Ishikawa (cell line): ENCODE results near the gene RAB26.

Experiments
- CEBPB ChIP-seq: IDR thresholded peaks from 2 replicates; pipeline ENCODE4 v1.6.1; 2012
- CREB1 ChIP-seq: IDR thresholded peaks from 2 replicates; pipeline ENCODE4 v1.6.1; 2012; ENCODE audit warnings: low read depth
- EGR1 ChIP-seq: IDR thresholded peaks from 2 replicates; pipeline ENCODE4 v1.6.1; 2012
- EP300 ChIP-seq: IDR thresholded peaks from 2 replicates; pipeline ENCODE4 v1.6.1; 2012; ENCODE audit warnings: borderline replicate concordance
- FOXM1 ChIP-seq: IDR thresholded peaks from 2 replicates; pipeline ENCODE4 v1.6.1; 2012; ENCODE audit warnings: low read depth, borderline replicate concordance
- MAX ChIP-seq: IDR thresholded peaks from 2 replicates; pipeline ENCODE4 v1.6.1; 2012
- NFIC ChIP-seq: IDR thresholded peaks from 2 replicates; pipeline ENCODE4 v1.6.1; 2012
- RAD21 ChIP-seq: IDR thresholded peaks from 2 replicates; pipeline ENCODE4 v1.6.1; 2012; ENCODE audit warnings: low read depth
- REST ChIP-seq: IDR thresholded peaks from 2 replicates; pipeline ENCODE4 v1.6.1; 2012; ENCODE audit warnings: low read depth, mild to moderate bottlenecking
- TAF1 ChIP-seq: IDR thresholded peaks from 2 replicates; pipeline ENCODE4 v1.6.1; 2012; ENCODE audit warnings: low read depth, mild to moderate bottlenecking
- TCF12 ChIP-seq: IDR thresholded peaks from 2 replicates; pipeline ENCODE4 v1.6.1; 2012; ENCODE audit warnings: low read depth
- TEAD4 ChIP-seq: IDR thresholded peaks from 2 replicates; pipeline ENCODE4 v1.6.1; 2012
- USF1 ChIP-seq: IDR thresholded peaks from 2 replicates; pipeline ENCODE4 v1.6.1; 2012
- YY1 ChIP-seq: IDR thresholded peaks from 2 replicates; pipeline ENCODE4 v1.6.1; 2012; ENCODE audit warnings: low read depth
- ZBTB7A ChIP-seq: IDR thresholded peaks from 2 replicates; pipeline ENCODE4 v1.6.1; 2012; ENCODE audit warnings: low read depth

RAB26 gene

GRCh38 chr16:2143878-2144485 is 4.4 kb upstream of the RAB26 start:
- TF ChIP-seq TCF12 (no peak), RAD21 (no peak), FOXM1 (no peak)

- no peak for TF ChIP-seq ZBTB7A
- no peak for TF ChIP-seq RAD21
- no peak for TF ChIP-seq MAX
- TF ChIP-seq EGR1: no peak
- TF ChIP-seq TAF1: no peak
- no peak for TF ChIP-seq CEBPB
- no peak for TF ChIP-seq REST
- no peak for TF ChIP-seq FOXM1
- no peak for TF ChIP-seq TCF12
- no peak for TF ChIP-seq NFIC
- no peak for TF ChIP-seq YY1
- TF ChIP-seq EP300: no peak
- no peak for TF ChIP-seq USF1
- no peak for TF ChIP-seq TEAD4
Measured at GRCh38 chr16:2145843-2146242, 2.6 kb upstream of the RAB26 start.

- TF ChIP-seq EP300 (no peak), RAD21 (no peak), ZBTB7A (no peak), TAF1 (no peak), MAX (no peak), CEBPB (no peak)
Measured at GRCh38 chr16:2147378-2147777, 1.0 kb upstream of the RAB26 start.

- TF ChIP-seq TCF12: peak; percentile 19; the same call in 1 of the 2 replicates
- peak; percentile 78 for TF ChIP-seq ZBTB7A
- TF ChIP-seq TAF1: no peak
- peak; percentile 44 for TF ChIP-seq MAX
Measured at GRCh38 chr16:2148714-2149629, 547 bp downstream of the RAB26 start.

- TF ChIP-seq RAD21 (no peak), USF1 (peak; percentile 14; the same call in 1 of the 2 replicates), TCF12 (0 out of 2 replicates have a peak, but pooled peaks have one; percentile 13), FOXM1 (no peak), MAX (peak; percentile 49), TAF1 (peak; percentile 34; the same call in 1 of the 2 replicates), NFIC (peak; percentile 20; the same call in 1 of the 2 replicates), CEBPB (no peak), ZBTB7A (no peak; the same call in none of the 2 replicates)
Measured at GRCh38 chr16:2149630-2150417, 1.4 kb downstream of the RAB26 start.

- TF ChIP-seq TEAD4 (peak; percentile 8; the same call in 1 of the 2 replicates), CEBPB (no peak), MAX (no peak), YY1 (0 out of 2 replicates have a peak, but pooled peaks have one; percentile 24), NFIC (peak; percentile 6; the same call in 1 of the 2 replicates), TCF12 (no peak; the same call in 1 of the 2 replicates), RAD21 (no peak), EP300 (no peak), CREB1 (no peak), ZBTB7A (peak; percentile 78), FOXM1 (no peak)
Measured at GRCh38 chr16:2150418-2151187, 2.2 kb downstream of the RAB26 start.
